ENCODE data around the gene TPM2.
"Not testable (repeated sequence)": the region's sequence is repeated elsewhere in the genome, so short reads cannot be mapped to it uniquely, and the experiment has no call there.

TPM2 gene

GRCh38 chr9:35639225-35639624 is 50.5 kb downstream of the TPM2 start:
- not testable (repeated sequence) for DNase-seq (ENCODE audit: low spot score); H3K27me3 Mint-ChIP-seq (ENCODE audit: low read depth)
- Mint-ChIP-seq H3K4me3 (peak overlapping the region; percentile 51), H3K27ac (peak overlapping the region; percentile 84), H3K36me3 (ENCODE audit: low read depth) (peaks cover 33% of the 10 kb centered on the region), H3K9me3 (peaks cover 12% of the 10 kb centered on the region), H3K4me1 (ENCODE audit: low read depth) (peaks cover 44% of the 10 kb centered on the region)

GRCh38 chr9:35638751-35639150 is 51.0 kb downstream of the TPM2 start:
- not testable (repeated sequence) for H3K4me3 Mint-ChIP-seq; H3K27me3 Mint-ChIP-seq (ENCODE audit: low read depth); DNase-seq (ENCODE audit: low spot score)
- Mint-ChIP-seq H3K27ac (peak overlapping the region; percentile 84), H3K9me3 (peaks cover 12% of the 10 kb centered on the region), H3K4me1 (ENCODE audit: low read depth) (peaks cover 44% of the 10 kb centered on the region), H3K36me3 (ENCODE audit: low read depth) (peaks cover 33% of the 10 kb centered on the region)

- H3K27ac Mint-ChIP-seq; H3K4me3 Mint-ChIP-seq; H3K27me3 Mint-ChIP-seq (ENCODE audit: low read depth); DNase-seq (ENCODE audit: low spot score): not testable (repeated sequence)
- Mint-ChIP-seq H3K4me1 (ENCODE audit: low read depth) (peaks cover 41% of the 10 kb centered on the region), H3K9me3 (peaks cover 12% of the 10 kb centered on the region), H3K36me3 (ENCODE audit: low read depth) (peaks cover 25% of the 10 kb centered on the region)
Measured at GRCh38 chr9:35637427-35637955, 52.2 kb downstream of the TPM2 start.

GRCh38 chr9:35636877-35637246 is 52.9 kb downstream of the TPM2 start:
- H3K27me3 Mint-ChIP-seq (ENCODE audit: low read depth); H3K4me3 Mint-ChIP-seq; DNase-seq (ENCODE audit: low spot score); H3K27ac Mint-ChIP-seq: not testable (repeated sequence)
- Mint-ChIP-seq H3K4me1 (ENCODE audit: low read depth) (peaks cover 41% of the 10 kb centered on the region), H3K9me3 (peaks cover 12% of the 10 kb centered on the region), H3K36me3 (ENCODE audit: low read depth) (peaks cover 25% of the 10 kb centered on the region)

GRCh38 chr9:35636135-35636876 is 53.4 kb downstream of the TPM2 start:
- Mint-ChIP-seq H3K4me1 (ENCODE audit: low read depth) (peaks cover 36% of the 10 kb centered on the region), H3K27ac (no peak overlapping the region), H3K27me3 (ENCODE audit: low read depth) (no peaks in the 10 kb centered on the region), H3K36me3 (ENCODE audit: low read depth) (peaks cover 21% of the 10 kb centered on the region), H3K4me3 (no peak overlapping the region), H3K9me3 (peaks cover 10% of the 10 kb centered on the region)
- no peak for DNase-seq (ENCODE audit: low spot score)

- Mint-ChIP-seq H3K4me1 (ENCODE audit: low read depth) (peaks cover 36% of the 10 kb centered on the region), H3K9me3 (peaks cover 5% of the 10 kb centered on the region), H3K27me3 (ENCODE audit: low read depth) (no peaks in the 10 kb centered on the region), H3K27ac (no peak overlapping the region), H3K4me3 (no peak overlapping the region), H3K36me3 (ENCODE audit: low read depth) (peaks cover 15% of the 10 kb centered on the region)
- no peak for DNase-seq (ENCODE audit: low spot score)
Measured at GRCh38 chr9:35635730-35636129, 54.0 kb downstream of the TPM2 start.

Data from T-helper 2 cell treated with Interferon-gamma antibody and Interleukin-4, amounts not matched to agents 5 μg/mL and 100 μg/mL, for 36 hours (primary cell).